Measurements from ENCODE around the gene CNTNAP4.

GRCh38 chr16:76446251-76446650, 169.1 kb downstream of the CNTNAP4 start:
- TF ChIP-seq EZH2 (IDR thresholded peaks at IDR 0.05; ENCODE audit: borderline replicate concordance) = no peak
- no peak for TF ChIP-seq CTCF (IDR thresholded peaks at IDR 0.05; ENCODE audit: poor library complexity)
